ENCODE data around the gene SEZ6. TPM values are rescaled to one million over a fixed set of nuclear protein-coding genes. Genes with fewer than 3 reads are reported as not detected.
A peak's percentile ranks its signal among the peaks of the same experiment; 100 is the strongest.

SEZ6 gene
- total RNA-seq, 2 donors from 2014 or later: not detected

DNA sequence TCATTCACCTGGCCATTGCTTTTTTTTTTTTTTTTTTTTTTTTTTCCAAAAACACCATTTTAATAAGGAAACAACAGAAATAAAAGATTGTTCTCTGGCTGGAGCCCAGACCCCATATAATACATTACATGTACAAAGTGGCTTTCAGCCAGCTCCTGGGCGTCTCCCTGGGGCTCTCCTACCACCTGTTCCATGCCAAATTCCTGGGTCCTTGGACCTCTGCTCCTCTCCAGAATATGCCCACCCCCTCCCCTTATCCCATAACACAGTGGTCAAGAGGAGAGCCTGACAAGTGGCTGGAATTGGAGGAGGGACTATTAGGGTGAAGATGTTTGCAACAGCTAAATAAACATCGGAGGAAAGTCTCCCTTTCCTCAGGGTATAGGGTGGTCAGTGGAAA lies 50.9 kb downstream of the SEZ6 start:
- TF ChIP-seq CTCF (IDR thresholded peaks at IDR 0.05) (no peak), POLR2A (IDR thresholded peaks at IDR 0.05) (no peak)
- no peaks in the 10 kb centered on the region for H3K9me3 ChIP-seq
- H3K27me3 ChIP-seq: no peaks in the 10 kb centered on the region
- H3K36me3 ChIP-seq (replicated peaks in 1 of 2; ENCODE audit: insufficient read depth in 1 of 2, low read depth in 2 of 2): no peaks in the 10 kb centered on the region
- H3K4me1 ChIP-seq: peaks cover 10% of the 10 kb centered on the region
- 62 to 65% methylated on average over 2 of the region's 2 CpGs for WGBS, 2 donors
- DNase-seq (no peak), ATAC-seq (no peak)
- no peak overlapping the region for H3K27ac ChIP-seq
- intact Hi-C loops (cut with DNase I): loop anchor here (10.0 kb wide), 1 partner anchor 330 kb away; no protein-coding TSS in a partner anchor
- H3K4me3 ChIP-seq: no peak overlapping the region

DNA sequence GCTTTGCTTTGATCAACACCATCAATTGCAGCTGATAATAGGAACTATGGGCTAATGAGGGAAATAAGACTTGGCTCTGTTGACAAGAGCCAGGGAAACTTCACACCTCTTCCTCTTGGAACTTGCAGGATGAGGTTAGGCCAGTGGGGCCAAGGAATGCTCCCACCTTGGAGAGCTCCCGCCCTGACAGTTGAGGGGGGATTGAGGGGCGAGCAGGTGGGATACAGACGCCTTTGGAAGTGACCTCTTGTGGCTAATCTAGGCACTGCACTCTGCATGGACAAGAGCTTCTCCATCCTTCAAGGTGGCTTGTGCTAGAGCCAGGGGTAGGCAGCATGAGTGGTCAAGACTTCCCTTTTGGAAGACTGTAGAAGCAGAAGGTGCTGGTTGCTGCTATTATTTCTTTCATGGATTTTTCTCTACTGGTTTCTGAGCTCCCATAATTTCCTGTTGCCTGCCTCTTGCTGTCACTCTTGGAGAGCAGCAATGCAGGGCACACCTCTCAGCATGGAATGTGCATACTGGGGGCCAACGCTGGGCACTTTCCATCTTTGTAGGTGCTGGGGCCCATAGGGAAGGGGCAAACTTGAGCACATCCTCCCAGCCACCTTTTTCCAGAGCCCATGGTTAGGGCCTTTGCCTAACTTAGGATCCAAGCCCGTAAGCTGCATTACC lies 52.3 kb downstream of the SEZ6 start:
- no peaks in the 10 kb centered on the region for H3K27me3 ChIP-seq
- H3K9me3 ChIP-seq: no peaks in the 10 kb centered on the region
- H3K27ac ChIP-seq: no peak overlapping the region
- ATAC-seq: no peak
- peaks cover 12% of the 10 kb centered on the region for H3K4me1 ChIP-seq
- H3K36me3 ChIP-seq (replicated peaks in 1 of 2; ENCODE audit: insufficient read depth in 1 of 2, low read depth in 2 of 2): no peaks in the 10 kb centered on the region
- no peak overlapping the region for H3K4me3 ChIP-seq
- TF ChIP-seq POLR2A (IDR thresholded peaks at IDR 0.05) (no peak), CTCF (IDR thresholded peaks at IDR 0.05) (peak; percentile 26 to 70 (median 61))
- DNase-seq: peak; percentile 48 to 60 (median 54)
- intact Hi-C loops (cut with DNase I): loop anchor here (10.0 kb wide), 1 partner anchor 331 kb away; no protein-coding TSS in a partner anchor
- 24 to 29% methylated on average over 5 of the region's 5 CpGs for WGBS, 2 donors

DNA sequence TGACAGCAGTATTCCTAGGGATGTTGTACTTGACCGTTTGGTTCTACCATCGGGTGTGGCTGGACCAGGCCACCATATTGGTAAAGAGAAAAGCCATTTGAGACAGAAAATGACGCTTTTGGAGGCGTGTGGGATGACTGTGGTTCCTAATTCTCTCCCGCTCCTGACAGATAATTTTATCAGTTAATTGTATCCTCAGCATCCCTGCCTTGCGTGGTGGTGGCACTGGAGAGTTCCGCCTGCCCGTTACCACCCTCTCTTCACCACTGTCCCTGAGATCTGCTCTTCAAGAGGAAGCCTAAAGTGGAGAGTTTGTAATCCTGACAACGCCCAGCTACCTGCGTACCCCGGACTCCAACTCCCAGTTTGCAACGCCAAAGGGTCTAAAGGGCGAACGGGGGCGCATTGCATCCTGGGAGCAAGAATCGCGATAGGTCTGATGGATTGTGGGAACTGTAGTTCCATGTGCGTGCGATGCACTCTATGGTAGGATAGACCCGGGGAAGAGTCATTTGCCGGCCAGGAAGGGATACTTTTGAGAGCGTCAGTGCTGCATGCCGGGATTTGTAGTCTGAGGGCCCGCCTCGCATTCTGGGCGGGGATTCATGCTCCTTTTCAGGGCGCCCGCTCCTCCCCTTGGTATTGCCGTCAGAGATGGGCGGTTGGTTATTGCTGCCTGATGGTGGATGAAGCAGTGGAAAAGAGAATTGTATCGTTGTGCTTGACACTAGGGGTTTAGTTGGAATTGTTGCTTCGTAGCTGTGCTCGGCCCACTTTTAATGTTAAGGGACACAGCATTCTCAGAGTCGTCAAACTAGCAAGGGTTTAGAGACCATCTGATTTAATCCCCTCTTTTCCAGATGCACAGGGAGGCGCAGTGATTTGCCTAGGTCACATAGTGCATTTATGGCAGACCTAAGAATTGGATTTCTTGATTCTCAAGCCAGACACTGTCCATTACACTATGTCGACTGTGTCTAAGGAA lies 53.5 kb downstream of the SEZ6 start:
- TF ChIP-seq CTCF (IDR thresholded peaks at IDR 0.05) (peak in 1 of 7 experiments; percentile 16), POLR2A (IDR thresholded peaks at IDR 0.05) (peak; percentile 8 to 80 (median 76))
- Histone ChIP-seq H3K4me3 (peak overlapping the region; percentile 3 to 34), H3K4me1 (peaks cover 25% of the 10 kb centered on the region), H3K27me3 (no peaks in the 10 kb centered on the region), H3K36me3 (replicated peaks in 1 of 2; ENCODE audit: insufficient read depth in 1 of 2, low read depth in 2 of 2) (no peaks in the 10 kb centered on the region), H3K27ac (peak overlapping the region; percentile 92 to 100 (median 98)), H3K9me3 (no peaks in the 10 kb centered on the region)
- ATAC-seq (peak; percentile 79), DNase-seq (peak; percentile 97 to 99 (median 98))
- WGBS, 2 donors: 5 to 7% methylated on average over 29 to 36 of the region's 36 CpGs
- intact Hi-C loops (cut with DNase I): loop anchor here (10.0 kb wide), 1 partner anchor 333 kb away; no protein-coding TSS in a partner anchor

DNA sequence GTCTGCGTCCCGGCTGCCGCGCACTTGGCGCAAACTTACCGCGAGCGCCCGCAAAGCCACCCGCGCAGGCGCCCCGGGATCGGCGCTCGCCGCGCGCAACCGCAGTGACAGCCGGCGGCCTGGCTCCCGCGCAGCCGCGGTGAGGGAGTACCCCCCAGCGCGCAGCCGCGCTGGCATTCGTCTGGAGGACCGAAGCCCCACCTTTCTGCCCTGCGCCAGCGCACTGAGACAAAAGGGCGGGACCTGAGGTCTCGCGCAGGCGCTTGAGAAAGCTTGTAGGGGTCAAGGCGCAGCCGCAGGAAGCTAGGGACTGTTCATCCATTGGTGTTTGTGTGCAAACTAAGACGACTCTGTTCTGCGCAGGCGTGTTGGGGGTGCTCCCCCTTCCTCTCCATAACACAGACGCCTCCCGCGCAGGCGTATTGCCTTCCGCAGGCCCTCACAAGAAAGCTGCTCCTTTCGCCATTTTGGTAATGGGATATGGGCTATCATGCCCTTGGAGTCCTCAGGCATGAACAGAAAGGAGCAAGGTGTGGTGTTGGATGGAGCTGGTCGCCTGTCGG lies 54.3 kb downstream of the SEZ6 start, which contains the start of gene PHF12:
TSS of gene PHF12 (minus strand) at position 91 of the 563 bp plus-strand sequence. CDS start 558 bp downstream, outside the sequence.
- WGBS, 2 donors: 0% methylated on average over 6 to 51 of the region's 51 CpGs
- H3K4me1 ChIP-seq: peaks cover 33% of the 10 kb centered on the region
- intact Hi-C loops (cut with DNase I): loop anchor here (10.0 kb wide), 1 partner anchor 333 kb away; no protein-coding TSS in a partner anchor
- peak in 1 of 7 experiments; percentile 4 for TF ChIP-seq CTCF (IDR thresholded peaks at IDR 0.05)
- peak; percentile 67 to 88 (median 85) for TF ChIP-seq POLR2A (IDR thresholded peaks at IDR 0.05)
- no peaks in the 10 kb centered on the region for H3K27me3 ChIP-seq
- H3K27ac ChIP-seq: peak within 1 kb of the TSS; percentile 95 to 100 (median 98)
- peak within 1 kb of the TSS; percentile 67 to 96 for H3K4me3 ChIP-seq
- H3K9me3 ChIP-seq: no peaks in the 10 kb centered on the region
- no peaks in the 10 kb centered on the region for H3K36me3 ChIP-seq (replicated peaks in 1 of 2; ENCODE audit: insufficient read depth in 1 of 2, low read depth in 2 of 2)
- ATAC-seq (peak; percentile 84), DNase-seq (peak; percentile 100)
